HepG2 (cell line): Measurements from ENCODE around the gene CRAMP1. TPM values are rescaled to one million over a fixed set of nuclear protein-coding genes. Genes with fewer than 3 reads are reported as not detected.

Experiments
- ATAC-seq: fragments of 200-7000 bp; cut with Tn5 transposase; 3 replicates; pipeline ENCODE4 v1.9.1; 2020; ENCODE audit warnings: mild to moderate bottlenecking, moderate library complexity
- BruUV-seq: library from RNA; stranded (reverse); fragments of 400-500 nt; replicated peaks from 2 replicates; lab custom pipeline; 2021; lab: Mats Ljungman, UMichigan
- CTCF ChIA-PET: fragments of 300-600 bp; formaldehyde crosslinking; extraction: SDS; loops from one replicate; lab custom pipeline; 2021; ENCODE audit warnings: low total read pairs, inconsistent platforms, low intra/inter-chr PET ratio; lab: Yijun Ruan, JAX
- POLR2A ChIA-PET: fragments of 350-600 bp; sonication (Branson Sonifier 250); formaldehyde crosslinking; loops from one replicate; lab custom pipeline; 2020; ENCODE audit warnings: antibody characterized with exemption, inconsistent platforms; lab: Yijun Ruan, JAX
- DNase-seq: peaks from one replicate; pipeline ENCODE4 v3.0.0-alpha.2; 2015; ENCODE audit warnings: low spot score
- FAIRE-seq: peaks from 3 replicates; lab custom pipeline; 2011; peaks lifted over from hg19 to GRCh38; lab: Jason Lieb, UNC
- H2AFZ ChIP-seq: one replicate; pipeline ENCODE4 v1.6.1; 2011; ENCODE audit warnings: low read length, inconsistent platforms
- H3K27ac ChIP-seq: fragments of 300-600 bp; 3 replicates; pipeline ENCODE4 v1.8.0; 2011; ENCODE audit warnings: mixed run types, mild to moderate bottlenecking, mixed read lengths, low read length, inconsistent platforms; ENCODE audit not compliant: insufficient read depth; ENCODE audit errors: extremely low read length
- H3K27me3 ChIP-seq, 2 experiments: fragments of 200-600 bp in 1 of 2; 2 replicates in 1 of 2; 3 replicates in 1 of 2; pipeline versions ENCODE4 v1.6.0 to v1.8.0; 2011; ENCODE audit warnings: low read length in 2 of 2, mild to moderate bottlenecking in 2 of 2, moderate library complexity in 2 of 2, inconsistent platforms in 1 of 2; ENCODE audit not compliant: insufficient read depth in 2 of 2, control insufficient read depth in 1 of 2
- H3K36me3 ChIP-seq, 2 experiments: fragments of 200-600 bp in 1 of 2; replicated peaks in 1 of 2; 2 replicates in 1 of 2; 3 replicates in 1 of 2; pipeline versions ENCODE4 v1.5.1 to v1.8.0; 2011; ENCODE audit warnings: low read length in 2 of 2, inconsistent platforms in 1 of 2; ENCODE audit not compliant: insufficient read depth in 2 of 2, control insufficient read depth in 1 of 2
- H3K4me1 ChIP-seq: 2 replicates; pipeline ENCODE4 v1.5.1; 2012; ENCODE audit warnings: low read length, inconsistent platforms; ENCODE audit not compliant: insufficient read depth
- H3K4me2 ChIP-seq: 2 replicates; pipeline ENCODE4 v1.6.0; 2011; ENCODE audit warnings: low read depth, low read length, inconsistent platforms
- H3K4me3 ChIP-seq, 3 experiments: fragments of 200-600 bp in 1 of 3; sonication (generic), shearing (Covaris generic) in 1 of 3; replicated peaks in 1 of 3; 2 replicates each; pipeline ENCODE4 v1.5.1; 2011 to 2016; ENCODE audit warnings: low read length in 3 of 3, inconsistent platforms in 2 of 3, low read depth in 2 of 3, mild to moderate bottlenecking in 2 of 3, control low read depth in 1 of 3, mixed read lengths in 1 of 3; ENCODE audit not compliant: insufficient read depth in 1 of 3
- H3K79me2 ChIP-seq: one replicate; pipeline ENCODE4 v1.6.1; 2011; ENCODE audit warnings: low read length, inconsistent platforms; ENCODE audit not compliant: insufficient read depth
- H3K9ac ChIP-seq: 2 replicates; pipeline ENCODE4 v1.6.0; 2011; ENCODE audit warnings: mild to moderate bottlenecking, low read depth, low read length, inconsistent platforms; ENCODE audit not compliant: insufficient read depth
- H3K9me3 ChIP-seq: 2 replicates; pipeline ENCODE4 v1.5.1; 2012; ENCODE audit warnings: mild to moderate bottlenecking, low read length
- H4K20me1 ChIP-seq: 2 replicates; pipeline ENCODE4 v1.6.0; 2011; ENCODE audit warnings: inconsistent platforms, mild to moderate bottlenecking, low read length, moderate library complexity; ENCODE audit not compliant: insufficient read depth
- BRD4 ChIP-seq: sonication (generic); formaldehyde crosslinking; IDR thresholded peaks from 2 replicates; pipeline ENCODE4 v1.4.0; 2020; ENCODE audit warnings: missing genetic modification reagents
- ESRRA ChIP-seq: sonication (generic); formaldehyde crosslinking; IDR thresholded peaks from 2 replicates; pipeline ENCODE4 v1.5.1; 2020; ENCODE audit warnings: mild to moderate bottlenecking, low read depth, missing genetic modification reagents
- NCOR1 ChIP-seq: fragments of 200-600 bp; sonication (generic); IDR thresholded peaks from 2 replicates; pipeline ENCODE4 v1.7.0; 2017; ENCODE audit warnings: antibody characterized with exemption, low read length, borderline replicate concordance
- NFATC3 ChIP-seq: sonication (generic); formaldehyde crosslinking; IDR thresholded peaks from 2 replicates; pipeline ENCODE4 v1.5.1; 2020; ENCODE audit warnings: mild to moderate bottlenecking, missing genetic modification reagents
- NR2F1 ChIP-seq, 2 experiments: fragments of 450-650 bp in 1 of 2; formaldehyde crosslinking in 1 of 2; IDR thresholded peaks; 2 replicates each; pipeline versions ENCODE4 v1.5.0 to v1.6.1; 2016 to 2020; ENCODE audit warnings: mild to moderate bottlenecking in 1 of 2, missing compliant biosample characterization in 1 of 2, missing genetic modification reagents in 1 of 2, moderate library complexity in 1 of 2
- NR2F6 ChIP-seq, 2 experiments: IDR thresholded peaks; 2 replicates each; pipeline ENCODE4 v1.6.1; 2016; ENCODE audit warnings: antibody characterized with exemption in 1 of 2, mild to moderate bottlenecking in 1 of 2
- RARA ChIP-seq: IDR thresholded peaks from 2 replicates; pipeline ENCODE4 v1.6.1; 2016; ENCODE audit warnings: missing genetic modification reagents, missing compliant biosample characterization
- REST ChIP-seq, 2 experiments: IDR thresholded peaks; 2 replicates each; pipeline ENCODE4 v1.6.1; 2011 to 2012; ENCODE audit warnings: low read length in 2 of 2, borderline replicate concordance in 1 of 2, low read depth in 1 of 2, mild to moderate bottlenecking in 1 of 2, moderate library complexity in 1 of 2
- SIN3B ChIP-seq: fragments of 150-350 bp; IDR thresholded peaks from 2 replicates; pipeline ENCODE4 v1.6.1; 2014; ENCODE audit warnings: low read length
- SKI ChIP-seq: fragments of 450-650 bp; IDR thresholded peaks from one replicate; pipeline ENCODE4 v1.6.1; 2018; ENCODE audit warnings: mild to moderate bottlenecking; ENCODE audit not compliant: partially characterized antibody
- TCF7L2 ChIP-seq: IDR thresholded peaks from 2 replicates; pipeline ENCODE4 v1.6.1; 2011; ENCODE audit warnings: mild to moderate bottlenecking, low read depth, low read length, moderate library complexity
- TEAD3 ChIP-seq: optimal IDR thresholded peaks from 2 replicates; pipeline ENCODE3; 2016; ENCODE audit warnings: borderline replicate concordance
- ZNF605 ChIP-seq: sonication (generic); formaldehyde crosslinking; IDR thresholded peaks from 2 replicates; pipeline ENCODE4 v1.8.0; 2022; ENCODE audit warnings: mild to moderate bottlenecking, missing genetic modification reagents
- WGBS: methylation state at CpG from one replicate; pipeline ENCODE4 v1.1.6; 2017; ENCODE audit warnings: low lambda C conversion rate; 5-methylcytosine and 5-hydroxymethylcytosine counted together
- in situ Hi-C: cut with HindIII; loops from 2 replicates; pipeline ENCODE4 v1.10.0; 2017; ENCODE audit warnings: low pct_unique_long_range_greater_than_20kb; ENCODE audit not compliant: extremely low pct_ligation_motif_present
- intact Hi-C: fragments of 100-400 bp; cut with micrococcal nuclease; formaldehyde crosslinking; loops from one replicate; pipeline ENCODE4 v1.10.0; 2022; ENCODE audit not compliant: unreplicated experiment
- polyA plus RNA-seq, 8 experiments: library from polyadenylated mRNA; depleted of rRNA in 3 of 8; stranded (reverse) in 7 of 8; unstranded in 1 of 8; fragments of >200 nt; fragmentation: Illumina TruSeq in 4 of 8; extraction: Trizol in 4 of 8; gene quantifications; 2 replicates each; pipeline versions ENCODE4 v1.2.1 to v1.2.3, GENCODE V29; 2011 to 2016; ENCODE audit warnings: low read depth in 4 of 8, missing spikeins in 1 of 8, mixed read lengths in 1 of 8; ENCODE audit not compliant: insufficient read depth in 1 of 8
- total RNA-seq, 5 experiments: library from RNA; depleted of rRNA; stranded (reverse); fragments of >200 nt; fragmentation: Illumina TruSeq; extraction: Trizol; gene quantifications; 2 replicates each; pipeline ENCODE4 v1.2.3, GENCODE V29; 2016; ENCODE audit warnings: low read depth in 1 of 5

CRAMP1 gene
- total and polyA plus RNA-seq, 2 of the 13 experiments (the other 11 are each of a cell fraction or from before 2014, with no cell fraction given), result 6.8 to 9.7 TPM

GRCh38 chr16:1650131-1650530 lies 38.0 kb downstream of the CRAMP1 start (continued):
- TF ChIP-seq ZNF605 (CRISPR knock-in tag) (no peak), TEAD3 (no peak), NFATC3 (CRISPR knock-in tag) (no peak), TCF7L2 (no peak), BRD4 (CRISPR knock-in tag) (no peak), SKI (no peak)

GRCh38 chr16:1651094-1651973 lies 39.2 kb downstream of the CRAMP1 start:
- Histone ChIP-seq H4K20me1 (peaks cover 5% of the 10 kb centered on the region; the same call in 1 of the 2 replicates), H3K4me2 (no peak overlapping the region), H3K4me1 (peaks cover 3% of the 10 kb centered on the region), H2AFZ (no peak overlapping the region), H3K9me3 (no peaks in the 10 kb centered on the region), H3K79me2 (no peaks in the 10 kb centered on the region), H3K36me3 (peaks cover 19 to 57% of the 10 kb centered on the region in 2 experiments; a peak in 4 of 5 replicates), H3K27me3 (no peaks in the 10 kb centered on the region), H3K27ac (no peak overlapping the region), H3K4me3 (no peak overlapping the region), H3K9ac (no peak overlapping the region)
- TF ChIP-seq ESRRA (CRISPR knock-in tag), result peak; percentile 77; the same call in 1 of the 2 replicates
- no peak for TF ChIP-seq REST (IDR thresholded peaks at IDR 0.05; ENCODE audit: borderline replicate concordance in 1 of 2, low read depth in 1 of 2, low read length in 2 of 2)
- TF ChIP-seq NCOR1, result peak; percentile 41
- peak in 1 of 2 experiments; percentile 91; a peak in 2 of 4 replicates for TF ChIP-seq NR2F1 (CRISPR knock-in tag; IDR thresholded peaks at IDR 0.05)
- no peak for TF ChIP-seq SIN3B
- TF ChIP-seq RARA, result peak; percentile 26; the same call in 1 of the 2 replicates
- TF ChIP-seq NR2F6 (IDR thresholded peaks at IDR 0.05), result peak; percentile 68
- no peak for TF ChIP-seq NR2F6 (CRISPR knock-in tag; IDR thresholded peaks at IDR 0.05)
- no peak for ATAC-seq
- ChIA-PET POLR2A (no interaction called here), CTCF (no interaction called here)
- no TSS peak for BruUV-seq
- in situ Hi-C loops, result no loop called here
- intact Hi-C loops, result no loop called here
- 94% methylated on average over 12 of the region's 12 CpGs for WGBS
- DNase-seq, result no peak
- FAIRE-seq, result no peak
